H1 (cell line): ENCODE results near the gene SMIM31. TPM values are rescaled to one million over a fixed set of nuclear protein-coding genes. Genes with fewer than 3 reads are reported as not detected.

Experiments
- CTCF ChIA-PET: fragments of 300-600 bp; sonication (Branson Sonifier 250); formaldehyde crosslinking; loops from one replicate; lab custom pipeline; 2021; ENCODE audit not compliant: partially characterized antibody; lab: Charles Lee
- POLR2A ChIA-PET: fragments of 300-600 bp; sonication (Branson Sonifier 250); formaldehyde crosslinking; loops from one replicate; lab custom pipeline; 2021; ENCODE audit warnings: inconsistent platforms; ENCODE audit not compliant: partially characterized antibody; lab: Charles Lee
- DNase-seq, 2 experiments: peaks; one replicate each; pipeline versions ENCODE4 v3.0.0 to v3.0.0-alpha.2; 2010 to 2022; ENCODE audit warnings: low spot score in 2 of 2, low read depth in 1 of 2, mixed read lengths in 1 of 2
- FAIRE-seq: peaks from 2 replicates; lab custom pipeline; 2011; peaks lifted over from hg19 to GRCh38; lab: Jason Lieb, UNC
- H2AFZ ChIP-seq: 2 replicates; pipeline ENCODE4 v1.8.1; 2012; ENCODE audit warnings: low read length, inconsistent platforms
- H2AK5ac ChIP-seq: 2 replicates; pipeline ENCODE4 v1.6.1; 2013; ENCODE audit warnings: low read depth, low read length
- H2BK120ac ChIP-seq: replicated peaks from 2 replicates; pipeline ENCODE3; 2013; ENCODE audit warnings: low read depth, low read length, inconsistent platforms
- H2BK12ac ChIP-seq: 2 replicates; pipeline ENCODE4 v1.6.1; 2013; ENCODE audit warnings: low read depth, low read length
- H2BK15ac ChIP-seq: 2 replicates; pipeline ENCODE4 v1.6.1; 2013; ENCODE audit warnings: low read length
- H2BK20ac ChIP-seq: 2 replicates; pipeline ENCODE4 v1.6.1; 2013; ENCODE audit warnings: low read length
- H2BK5ac ChIP-seq: 2 replicates; pipeline ENCODE4 v1.6.1; 2013; ENCODE audit warnings: low read depth, low read length
- H3K14ac ChIP-seq: 2 replicates; pipeline ENCODE4 v1.6.1; 2013; ENCODE audit warnings: inconsistent platforms; ENCODE audit not compliant: insufficient read length
- H3K18ac ChIP-seq: 2 replicates; pipeline ENCODE4 v1.6.1; 2013; ENCODE audit warnings: low read length; ENCODE audit errors: extremely low read depth
- H3K23ac ChIP-seq: 2 replicates; pipeline ENCODE4 v1.6.1; 2013; ENCODE audit warnings: inconsistent platforms; ENCODE audit not compliant: insufficient read length
- H3K23me2 ChIP-seq: 2 replicates; pipeline ENCODE4 v1.6.1; 2013; ENCODE audit warnings: low read depth, low read length
- H3K27ac ChIP-seq: 2 replicates; pipeline ENCODE4 v1.6.1; 2011; ENCODE audit warnings: low read depth, low read length, inconsistent platforms
- H3K27me3 ChIP-seq, 4 experiments: replicated peaks in 1 of 4; 1 replicate in 1 of 4; 2 replicates in 3 of 4; pipeline versions ENCODE4 v1.6.1 to v1.8.1; 2011 to 2013; ENCODE audit warnings: low read length in 3 of 4, mild to moderate bottlenecking in 3 of 4, inconsistent platforms in 2 of 4, mixed read lengths in 2 of 4, moderate library complexity in 1 of 4; ENCODE audit not compliant: control insufficient read depth in 3 of 4, insufficient read depth in 3 of 4; ENCODE audit errors: extremely low read depth in 1 of 4
- H3K36me3 ChIP-seq, 4 experiments: 2 replicates each; pipeline versions ENCODE4 v1.6.1 to v1.8.1; 2011 to 2013; ENCODE audit warnings: mild to moderate bottlenecking in 4 of 4, low read length in 3 of 4, moderate library complexity in 2 of 4, control low read depth in 1 of 4, inconsistent platforms in 1 of 4; ENCODE audit not compliant: insufficient read depth in 4 of 4, control insufficient read depth in 2 of 4
- H3K4ac ChIP-seq: replicated peaks from 2 replicates; pipeline ENCODE3; 2013; ENCODE audit warnings: low read length, low read depth, mixed read lengths, inconsistent platforms; ENCODE audit not compliant: insufficient read length
- H3K4me1 ChIP-seq, 4 experiments: replicated peaks in 1 of 4; 1 replicate in 1 of 4; 2 replicates in 3 of 4; pipeline versions ENCODE4 v1.6.1 to v1.8.1; 2011 to 2013; ENCODE audit warnings: low read length in 3 of 4, inconsistent platforms in 2 of 4, mixed read lengths in 1 of 4; ENCODE audit not compliant: insufficient read depth in 4 of 4, control insufficient read depth in 3 of 4
- H3K4me2 ChIP-seq, 2 experiments: 2 replicates each; pipeline versions ENCODE4 v1.6.1 to v1.8.1; 2011 to 2013; ENCODE audit warnings: low read depth in 2 of 2, low read length in 2 of 2, control low read depth in 1 of 2, inconsistent platforms in 1 of 2, mild to moderate bottlenecking in 1 of 2; ENCODE audit not compliant: insufficient read depth in 1 of 2
- H3K4me3 ChIP-seq, 4 experiments: fragments of 200-600, 300-600 bp in 1 of 4; sonication (generic), shearing (Covaris generic), sonication (Bioruptor Twin) in 1 of 4; 2 replicates each; pipeline versions ENCODE4 v1.5.1 to v1.8.1; 2011 to 2016; ENCODE audit warnings: low read length in 4 of 4, low read depth in 3 of 4, control low read depth in 2 of 4, inconsistent platforms in 2 of 4, mild to moderate bottlenecking in 2 of 4, mixed read lengths in 1 of 4, moderate library complexity in 1 of 4; ENCODE audit not compliant: insufficient read depth in 2 of 4; ENCODE audit errors: extremely low read depth in 1 of 4
- H3K56ac ChIP-seq: replicated peaks from 2 replicates; pipeline ENCODE3; 2013; ENCODE audit warnings: low read depth, mild to moderate bottlenecking, mixed read lengths, low read length, inconsistent platforms; ENCODE audit not compliant: insufficient read length
- H3K79me1 ChIP-seq: 2 replicates; pipeline ENCODE4 v1.6.1; 2013; ENCODE audit warnings: low read depth, low read length, control low read depth
- H3K79me2 ChIP-seq, 2 experiments: 2 replicates each; pipeline versions ENCODE4 v1.6.1 to v1.8.1; 2012 to 2013; ENCODE audit warnings: low read length in 2 of 2, mild to moderate bottlenecking in 2 of 2, inconsistent platforms in 1 of 2; ENCODE audit not compliant: insufficient read depth in 2 of 2, control insufficient read depth in 1 of 2
- H3K9ac ChIP-seq, 4 experiments: replicated peaks in 1 of 4; 1 replicate in 1 of 4; 2 replicates in 3 of 4; pipeline versions ENCODE4 v1.6.1 to v1.8.1; 2011 to 2013; ENCODE audit warnings: low read depth in 3 of 4, low read length in 3 of 4, control low read depth in 2 of 4, mild to moderate bottlenecking in 2 of 4, moderate library complexity in 2 of 4, inconsistent platforms in 1 of 4; ENCODE audit errors: extremely low read depth in 1 of 4
- H3K9me3 ChIP-seq, 2 experiments: 2 replicates each; pipeline versions ENCODE4 v1.6.1 to v1.8.1; 2012 to 2013; ENCODE audit warnings: mild to moderate bottlenecking in 2 of 2, moderate library complexity in 2 of 2, control low read depth in 1 of 2, inconsistent platforms in 1 of 2, low read depth in 1 of 2, low read length in 1 of 2, mixed read lengths in 1 of 2; ENCODE audit not compliant: insufficient read depth in 2 of 2
- H4K20me1 ChIP-seq, 2 experiments: replicated peaks in 1 of 2; 2 replicates each; pipeline versions ENCODE3 to v1.8.1; 2011 to 2013; ENCODE audit warnings: inconsistent platforms in 2 of 2, low read length in 2 of 2, mild to moderate bottlenecking in 1 of 2; ENCODE audit not compliant: insufficient read depth in 2 of 2, control insufficient read depth in 1 of 2
- H4K5ac ChIP-seq: 2 replicates; pipeline ENCODE4 v1.6.1; 2013; ENCODE audit warnings: low read length, low read depth, mixed read lengths, inconsistent platforms; ENCODE audit not compliant: insufficient read length
- H4K8ac ChIP-seq: 2 replicates; pipeline ENCODE4 v1.8.0; 2013; ENCODE audit warnings: mild to moderate bottlenecking, moderate library complexity, low read length, inconsistent platforms; ENCODE audit not compliant: insufficient read depth; ENCODE audit errors: extremely low read depth
- H4K91ac ChIP-seq: replicated peaks from 2 replicates; pipeline ENCODE3; 2013; ENCODE audit warnings: low read length, mixed read lengths, inconsistent platforms; ENCODE audit not compliant: insufficient read length
- CREB1 ChIP-seq: IDR thresholded peaks from 2 replicates; pipeline ENCODE4 v1.6.1; 2012; ENCODE audit warnings: inconsistent platforms
- E2F6 ChIP-seq: IDR thresholded peaks from 2 replicates; pipeline ENCODE4 v1.6.1; 2012; ENCODE audit warnings: inconsistent platforms
- HDAC2 ChIP-seq, 2 experiments: fragments of 300-600 bp in 1 of 2; sonication (generic) in 1 of 2; IDR thresholded peaks; 2 replicates each; pipeline ENCODE4 v1.6.1; 2011 to 2012; ENCODE audit warnings: low read depth in 2 of 2, low read length in 2 of 2, mild to moderate bottlenecking in 2 of 2, moderate library complexity in 2 of 2, borderline replicate concordance in 1 of 2, inconsistent platforms in 1 of 2
- HDAC6 ChIP-seq: IDR thresholded peaks from one replicate; pipeline ENCODE4 v1.7.1; 2012; ENCODE audit warnings: low read depth, mild to moderate bottlenecking, inconsistent platforms, low read length, moderate library complexity
- JUND ChIP-seq: IDR thresholded peaks from 2 replicates; pipeline ENCODE4 v1.6.1; 2011; ENCODE audit warnings: mild to moderate bottlenecking, improper control_type of control experiment, low read length
- NRF1 ChIP-seq: IDR thresholded peaks from 2 replicates; pipeline ENCODE4 v1.6.1; 2011; ENCODE audit warnings: mild to moderate bottlenecking, low read depth, low read length, improper control_type of control experiment
- POU5F1 ChIP-seq: IDR thresholded peaks from 2 replicates; pipeline ENCODE4 v1.6.1; 2011; ENCODE audit warnings: low read depth, mild to moderate bottlenecking, low read length, moderate library complexity
- RFX5 ChIP-seq: IDR thresholded peaks from 2 replicates; pipeline ENCODE4 v1.6.1; 2011; ENCODE audit warnings: low read depth, low read length, improper control_type of control experiment, borderline replicate concordance
- SP4 ChIP-seq: IDR thresholded peaks from 2 replicates; pipeline ENCODE4 v1.6.1; 2012; ENCODE audit warnings: low read length, inconsistent platforms
- TEAD4 ChIP-seq: IDR thresholded peaks from 2 replicates; pipeline ENCODE4 v1.6.1; 2012; ENCODE audit warnings: low read depth, low read length, inconsistent platforms, mixed read lengths
- USF2 ChIP-seq: IDR thresholded peaks from 2 replicates; pipeline ENCODE4 v1.6.1; 2011; ENCODE audit warnings: low read length, improper control_type of control experiment
- WGBS, 2 experiments: shearing (Covaris generic) in 1 of 2; methylation state at CpG; one replicate each; pipeline versions ENCODE4 v1.1.6 to v1.1.7; 2013 to 2015; ENCODE audit warnings: low lambda C conversion rate in 2 of 2, mixed read lengths in 2 of 2, inconsistent platforms in 1 of 2, low coverage in 1 of 2, missing lambda C conversion rate in 1 of 2; ENCODE audit not compliant: insufficient replicate concordance in 2 of 2, insufficient coverage in 1 of 2, insufficient read length in 1 of 2; ENCODE audit errors: extremely low coverage in 1 of 2, missing lambda C conversion rate in 1 of 2; 5-methylcytosine and 5-hydroxymethylcytosine counted together
- polyA plus RNA-seq, 7 experiments: library from polyadenylated mRNA; depleted of rRNA in 3 of 7; stranded (reverse) in 5 of 7; unstranded in 2 of 7; fragments of >200 nt in 5 of 7; fragments of 200-250 nt in 2 of 7; gene quantifications; 1 replicate in 5 of 7; 2 replicates in 1 of 7; 4 replicates in 1 of 7; pipeline versions ENCODE4 v1.2.1 to v1.2.3, GENCODE V29; 2011 to 2013; ENCODE audit warnings: missing spikeins in 2 of 7, mixed read lengths in 2 of 7
- total RNA-seq: library from RNA; stranded (reverse); fragmentation: NEBNext Ultra II Directional; extraction: Animal tissue kit (Norgen Biotek cat#: 25700); gene quantifications from 2 replicates; pipeline ENCODE4 v1.2.1, GENCODE V29; 2021
- TF ChIP-seq, protein P1 (sequence below): IDR thresholded peaks from 2 replicates; pipeline ENCODE4 v1.6.1; 2012; ENCODE audit warnings: inconsistent platforms

SMIM31 gene
- total and polyA plus RNA-seq, 2 of the 8 experiments (the other 6 are each of a cell fraction or from before 2014, with no cell fraction given): not detected

- no peak overlapping the region for H3K56ac ChIP-seq
- DNase-seq: no peak
- H2BK5ac ChIP-seq: 0 out of 2 replicates have a peak overlapping the region, but pooled peaks have one; percentile 36
- H3K23me2 ChIP-seq: no peaks in the 10 kb centered on the region
- no peaks in the 10 kb centered on the region for H3K79me2 ChIP-seq
- H4K8ac ChIP-seq: no peak overlapping the region
- no peaks in the 10 kb centered on the region for H3K79me1 ChIP-seq
- no peak overlapping the region for H2AK5ac ChIP-seq
- no peaks in the 10 kb centered on the region for H3K9me3 ChIP-seq
- H2BK20ac ChIP-seq: peak overlapping the region; percentile 35; the same call in 1 of the 2 replicates
- H3K4me2 ChIP-seq: no peak overlapping the region
- H3K4me1 ChIP-seq: peaks cover 3 to 7% (median 4%) of the 10 kb centered on the region in 4 experiments; a peak in 4 of 7 replicates
- no peak overlapping the region for H2BK12ac ChIP-seq
- H2AFZ ChIP-seq: peak overlapping the region; percentile 80
- H3K23ac ChIP-seq: no peak overlapping the region
- H2BK120ac ChIP-seq: no peak overlapping the region
- WGBS, 2 experiments: 74% methylated on average over 4 of the region's 4 CpGs; no CpG with 5 or more reads in 1 of the 2 experiments
- H3K14ac ChIP-seq: no peak overlapping the region
- H4K5ac ChIP-seq: no peak overlapping the region
- no peak overlapping the region for H2BK15ac ChIP-seq
- ChIA-PET CTCF (interaction anchor here (0.8 to 3.5 kb wide), 8 partner anchors 9 to 400 kb away, joined by 3 to 14 read pairs (median 3); no protein-coding TSS in a partner anchor), POLR2A (no interaction called here)
- H3K9ac ChIP-seq: no peak overlapping the region; a peak in 2 of 7 replicates
- peak; percentile 58 for FAIRE-seq
- no peak overlapping the region for H3K4ac ChIP-seq
- H3K27ac ChIP-seq: no peak overlapping the region
- no peaks in the 10 kb centered on the region for H3K36me3 ChIP-seq
- TF ChIP-seq SP4 (no peak), RFX5 (no peak), POU5F1 (no peak), JUND (no peak), USF2 (0 out of 2 replicates have a peak, but pooled peaks have one; percentile 25), NRF1 (no peak), CREB1 (no peak), HDAC6 (no peak), TEAD4 (peak; percentile 92), E2F6 (peak; percentile 64), HDAC2 (IDR thresholded peaks at IDR 0.05; ENCODE audit: borderline replicate concordance in 1 of 2, low read depth in 2 of 2, low read length in 2 of 2) (no peak)
- TF ChIP-seq, protein P1, sequence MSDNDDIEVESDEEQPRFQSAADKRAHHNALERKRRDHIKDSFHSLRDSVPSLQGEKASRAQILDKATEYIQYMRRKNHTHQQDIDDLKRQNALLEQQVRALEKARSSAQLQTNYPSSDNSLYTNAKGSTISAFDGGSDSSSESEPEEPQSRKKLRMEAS: peak; percentile 76
- H4K91ac ChIP-seq: no peak overlapping the region
- H3K4me3 ChIP-seq: no peak overlapping the region
- H4K20me1 ChIP-seq: no peaks in the 10 kb centered on the region
- H3K18ac ChIP-seq: no peak overlapping the region
- H3K27me3 ChIP-seq: peaks cover 0 to 2% (median 0%) of the 10 kb centered on the region in 4 experiments; a peak in 1 of 7 replicates
These were observed 47.3 kb upstream of the SMIM31 start for GRCh38 chr4:164706675-164707074.
